WTC11 (cell line): ENCODE measurements around the gene SAMSN1.

Experiments
- ATF2 ChIP-seq: sonication (generic); formaldehyde crosslinking; IDR thresholded peaks from 2 replicates; pipeline ENCODE4 v1.8.1; 2022; ENCODE audit warnings: low read depth, missing genetic modification reagents, borderline replicate concordance
- CTCF ChIP-seq: fragments of 200-600 bp; IDR thresholded peaks from 2 replicates; pipeline ENCODE4 v1.8.0; 2022; ENCODE audit warnings: antibody characterized with exemption
- HMGXB4 ChIP-seq: sonication (generic); formaldehyde crosslinking; IDR thresholded peaks from 2 replicates; pipeline ENCODE4 v1.8.1; 2023; ENCODE audit warnings: mild to moderate bottlenecking, moderate library complexity, missing genetic modification reagents
- MXD4 ChIP-seq: fragments of 250-450 bp; sonication (Bioruptor Pico); IDR thresholded peaks from 2 replicates; pipeline ENCODE4 v1.8.0; 2021; ENCODE audit warnings: mild to moderate bottlenecking, moderate library complexity, borderline replicate concordance
- NFE2L1 ChIP-seq: sonication (generic); formaldehyde crosslinking; IDR thresholded peaks from 2 replicates; pipeline ENCODE4 v1.8.1; 2023; ENCODE audit warnings: missing genetic modification reagents
- NR1H2 ChIP-seq: sonication (generic); formaldehyde crosslinking; IDR thresholded peaks from 2 replicates; pipeline ENCODE4 v1.9.0; 2021; ENCODE audit warnings: mild to moderate bottlenecking, moderate library complexity, missing genetic modification reagents
- PRDM15 ChIP-seq: sonication (generic); formaldehyde crosslinking; IDR thresholded peaks from 2 replicates; pipeline ENCODE4 v1.8.0; 2022; ENCODE audit warnings: missing genetic modification reagents
- SP1 ChIP-seq: sonication (generic); formaldehyde crosslinking; conservative IDR thresholded peaks from 2 replicates; pipeline ENCODE4 v1.8.1; 2022; ENCODE audit warnings: missing genetic modification reagents
- ZNF219 ChIP-seq: sonication (generic); formaldehyde crosslinking; IDR thresholded peaks from 2 replicates; pipeline ENCODE4 v1.8.0; 2023; ENCODE audit warnings: missing genetic modification reagents, mild to moderate bottlenecking, borderline replicate concordance
- ZNF232 ChIP-seq: sonication (generic); formaldehyde crosslinking; IDR thresholded peaks from 2 replicates; pipeline ENCODE4 v1.8.0; 2022; ENCODE audit warnings: mild to moderate bottlenecking, missing genetic modification reagents
- ZNF317 ChIP-seq: sonication (generic); formaldehyde crosslinking; IDR thresholded peaks from 2 replicates; pipeline ENCODE4 v1.8.1; 2023; ENCODE audit warnings: low read depth, mild to moderate bottlenecking, moderate library complexity, missing genetic modification reagents, borderline replicate concordance
- TF ChIP-seq, protein P1 (sequence below): sonication (generic); formaldehyde crosslinking; IDR thresholded peaks from 2 replicates; pipeline ENCODE4 v1.8.1; 2023; ENCODE audit warnings: mild to moderate bottlenecking, missing genetic modification reagents, moderate library complexity
- TF ChIP-seq, protein P2 (sequence below): fragments of 250-450 bp; sonication (Bioruptor Pico); IDR thresholded peaks from 2 replicates; pipeline ENCODE4 v2.1.2; 2022; ENCODE audit warnings: mild to moderate bottlenecking, moderate library complexity
- TF ChIP-seq, protein P3 (sequence below): sonication (generic); formaldehyde crosslinking; IDR thresholded peaks from 2 replicates; pipeline ENCODE4 v1.8.0; 2022; ENCODE audit warnings: mild to moderate bottlenecking, missing genetic modification reagents

GRCh38 chr21:14551741-14552140 lies 5.6 kb upstream of the SAMSN1 start:
- TF ChIP-seq ZNF317 (CRISPR knock-in tag) (no peak), CTCF (no peak), ATF2 (no peak), NR1H2 (CRISPR knock-in tag) (no peak), SP1 (CRISPR knock-in tag) (no peak), HMGXB4 (CRISPR knock-in tag) (no peak), ZNF219 (CRISPR knock-in tag) (no peak), NFE2L1 (CRISPR knock-in tag) (no peak), MXD4 (CRISPR knock-in tag) (no peak), PRDM15 (no peak), ZNF232 (CRISPR knock-in tag) (no peak)
- TF ChIP-seq, protein P1, sequence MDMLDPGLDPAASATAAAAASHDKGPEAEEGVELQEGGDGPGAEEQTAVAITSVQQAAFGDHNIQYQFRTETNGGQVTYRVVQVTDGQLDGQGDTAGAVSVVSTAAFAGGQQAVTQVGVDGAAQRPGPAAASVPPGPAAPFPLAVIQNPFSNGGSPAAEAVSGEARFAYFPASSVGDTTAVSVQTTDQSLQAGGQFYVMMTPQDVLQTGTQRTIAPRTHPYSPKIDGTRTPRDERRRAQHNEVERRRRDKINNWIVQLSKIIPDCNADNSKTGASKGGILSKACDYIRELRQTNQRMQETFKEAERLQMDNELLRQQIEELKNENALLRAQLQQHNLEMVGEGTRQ (CRISPR knock-in tag): no peak
- TF ChIP-seq, protein P2, sequence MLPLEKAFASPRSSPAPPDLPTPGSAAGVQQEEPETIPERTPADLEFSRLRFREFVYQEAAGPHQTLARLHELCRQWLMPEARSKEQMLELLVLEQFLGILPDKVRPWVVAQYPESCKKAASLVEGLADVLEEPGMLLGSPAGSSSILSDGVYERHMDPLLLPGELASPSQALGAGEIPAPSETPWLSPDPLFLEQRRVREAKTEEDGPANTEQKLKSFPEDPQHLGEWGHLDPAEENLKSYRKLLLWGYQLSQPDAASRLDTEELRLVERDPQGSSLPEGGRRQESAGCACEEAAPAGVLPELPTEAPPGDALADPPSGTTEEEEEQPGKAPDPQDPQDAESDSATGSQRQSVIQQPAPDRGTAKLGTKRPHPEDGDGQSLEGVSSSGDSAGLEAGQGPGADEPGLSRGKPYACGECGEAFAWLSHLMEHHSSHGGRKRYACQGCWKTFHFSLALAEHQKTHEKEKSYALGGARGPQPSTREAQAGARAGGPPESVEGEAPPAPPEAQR (CRISPR knock-in tag): no peak
- TF ChIP-seq, protein P3, sequence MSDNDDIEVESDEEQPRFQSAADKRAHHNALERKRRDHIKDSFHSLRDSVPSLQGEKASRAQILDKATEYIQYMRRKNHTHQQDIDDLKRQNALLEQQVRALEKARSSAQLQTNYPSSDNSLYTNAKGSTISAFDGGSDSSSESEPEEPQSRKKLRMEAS (CRISPR knock-in tag): no peak
